GM18867 (cell line): ENCODE results near the gene C5orf24.
"Not testable (repeated sequence)": the region's sequence is repeated elsewhere in the genome, so short reads cannot be mapped to it uniquely, and the experiment has no call there.

ENCODE experiments used
- ATAC-seq: cut with Tn5 transposase; IDR thresholded peaks from one replicate; pipeline ENCODE4 v1.9.1; 2021; ENCODE audit warnings: mild to moderate bottlenecking, moderate library complexity; ENCODE audit not compliant: unreplicated experiment

C5orf24 gene

DNA sequence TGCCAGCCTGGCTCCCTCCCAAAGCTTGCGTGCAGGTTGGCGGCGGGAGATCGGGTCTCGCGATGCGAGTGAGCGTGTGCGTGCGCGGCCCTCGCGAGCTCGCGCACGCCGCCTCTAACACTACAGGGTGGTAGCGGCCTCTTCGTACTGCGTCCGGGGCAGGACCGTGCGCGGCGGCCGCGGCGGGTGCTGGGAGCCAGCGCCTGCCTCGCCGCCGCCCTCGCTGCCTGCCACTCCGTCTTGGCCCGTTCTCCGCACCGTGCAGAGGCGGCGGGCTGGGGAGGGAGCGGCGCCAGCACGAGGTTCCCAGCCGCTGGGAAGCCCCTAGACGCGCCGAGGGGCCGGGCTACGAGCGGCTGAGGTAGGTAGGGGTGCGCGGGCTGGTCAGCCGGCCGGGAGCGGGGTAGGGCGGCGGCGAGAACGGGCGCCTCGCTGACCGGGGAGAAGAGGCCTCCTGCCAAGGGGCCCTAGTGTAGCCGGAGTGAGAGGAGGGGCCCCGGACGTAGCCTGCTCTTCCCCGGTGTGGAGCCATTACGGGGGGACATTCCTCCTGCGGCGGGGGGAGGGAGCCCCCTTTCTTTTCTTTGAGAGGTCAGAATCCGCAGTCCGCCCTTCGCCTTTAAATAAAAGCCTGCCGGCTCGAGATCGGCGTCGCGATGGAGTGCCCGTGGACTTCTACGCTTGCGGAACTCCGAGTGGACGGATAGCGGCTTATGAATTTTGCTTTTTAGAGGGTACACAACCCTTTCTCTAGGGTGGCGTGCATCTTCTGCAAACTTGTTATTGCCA lies at the start of gene C5orf24:
Gene C5orf24, plus strand, starts transcription at position 117 of the 789 bp plus-strand sequence. CDS start 8,933 bp downstream, outside the sequence.
- peak; percentile 94 for ATAC-seq

DNA sequence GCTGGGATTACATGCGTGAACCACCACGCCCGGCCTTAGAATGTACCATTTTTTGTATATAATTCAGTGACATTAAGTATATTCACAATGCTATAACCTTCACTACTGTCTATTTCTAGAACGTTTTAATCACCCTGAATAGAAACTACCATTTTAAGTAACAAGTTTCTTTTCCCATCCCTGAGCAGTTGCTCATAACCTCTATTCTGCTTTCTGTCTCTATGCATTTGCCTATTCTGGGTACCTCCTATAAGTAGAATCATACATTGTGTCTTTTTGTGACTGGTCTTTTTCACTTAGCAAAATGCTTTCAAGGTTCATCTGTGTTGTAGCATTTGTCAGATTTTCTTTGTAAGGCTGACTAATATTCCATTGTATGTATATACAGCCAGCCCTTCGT lies 47.3 kb upstream of the C5orf24 start:
- ATAC-seq = peak; percentile 51

DNA sequence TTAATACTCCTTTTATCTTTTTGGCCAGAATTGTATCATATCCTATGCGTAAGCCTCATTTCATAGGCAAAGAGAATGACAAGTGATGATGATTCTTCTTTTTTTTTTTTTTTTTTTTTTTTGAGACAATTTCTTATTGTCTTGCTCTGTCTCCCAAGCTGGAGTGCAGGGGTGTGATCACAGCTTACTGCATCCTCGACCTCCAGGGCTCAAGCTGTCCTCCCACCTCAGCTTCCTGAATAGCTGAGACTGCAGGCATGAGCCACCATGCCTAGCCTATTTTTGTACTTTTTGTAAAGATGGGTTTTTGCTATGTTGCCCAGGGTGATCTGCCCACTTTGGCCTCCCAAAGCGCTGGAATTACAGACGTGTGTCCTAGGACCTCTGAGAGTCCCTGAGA lies 41.9 kb upstream of the C5orf24 start:
- no peak for ATAC-seq

DNA sequence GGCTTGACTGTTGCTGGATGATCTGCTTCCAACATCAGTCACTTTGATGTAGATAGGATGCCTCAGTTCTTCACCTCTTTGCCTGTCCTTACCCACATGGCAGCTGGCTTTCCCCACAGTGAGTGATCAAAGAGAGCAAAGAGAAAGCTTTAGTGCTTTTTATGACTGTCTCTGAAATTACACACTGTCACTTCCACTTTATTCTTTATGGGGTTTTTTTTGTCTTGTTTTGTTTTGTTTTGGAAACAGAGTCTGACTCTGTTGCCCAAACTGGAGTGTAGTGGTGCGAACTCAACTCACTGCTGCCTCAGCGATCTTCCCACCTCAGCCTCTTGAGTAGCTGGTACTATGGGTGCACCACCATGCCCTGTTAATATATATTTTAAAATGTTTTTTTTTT lies 32.4 kb upstream of the C5orf24 start:
- peak; percentile 40 for ATAC-seq

DNA sequence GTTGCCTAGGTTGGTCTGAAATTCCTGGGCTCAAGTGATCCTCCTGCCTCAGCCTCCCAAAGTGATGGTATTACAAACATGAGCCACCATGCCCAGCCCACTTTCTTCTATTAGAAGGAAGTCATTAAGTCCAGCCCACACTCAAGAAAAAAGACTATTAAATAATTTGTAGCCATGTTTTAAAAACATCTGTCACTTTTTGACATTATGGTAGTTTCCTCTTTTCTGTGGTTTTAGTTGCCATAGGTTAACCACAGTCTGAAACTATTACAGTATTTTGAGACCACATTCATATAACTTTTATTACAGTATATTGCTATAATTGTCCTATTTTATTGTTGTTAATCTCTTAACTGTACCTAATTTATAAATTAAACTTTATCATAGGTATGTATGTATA lies 31.9 kb upstream of the C5orf24 start:
- ATAC-seq = no peak

DNA sequence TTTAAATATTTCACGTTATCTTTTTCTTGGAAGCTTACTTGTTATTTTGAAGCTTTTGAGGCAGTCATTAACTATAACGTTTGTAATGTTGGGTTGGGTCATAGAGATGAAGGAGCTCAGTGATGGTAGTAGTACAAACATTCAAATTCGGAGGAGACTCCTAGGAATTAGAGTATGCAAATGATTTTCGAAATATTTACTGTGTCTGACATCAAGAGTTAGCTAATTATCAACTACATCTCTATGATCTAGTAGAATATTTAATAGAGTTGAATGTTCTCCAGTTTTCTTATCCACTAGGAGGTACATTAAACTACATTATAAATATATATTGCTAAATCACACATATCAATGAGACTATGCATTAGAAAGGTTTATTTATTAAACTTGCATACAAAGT lies 28.8 kb upstream of the C5orf24 start:
- ATAC-seq = no peak

DNA sequence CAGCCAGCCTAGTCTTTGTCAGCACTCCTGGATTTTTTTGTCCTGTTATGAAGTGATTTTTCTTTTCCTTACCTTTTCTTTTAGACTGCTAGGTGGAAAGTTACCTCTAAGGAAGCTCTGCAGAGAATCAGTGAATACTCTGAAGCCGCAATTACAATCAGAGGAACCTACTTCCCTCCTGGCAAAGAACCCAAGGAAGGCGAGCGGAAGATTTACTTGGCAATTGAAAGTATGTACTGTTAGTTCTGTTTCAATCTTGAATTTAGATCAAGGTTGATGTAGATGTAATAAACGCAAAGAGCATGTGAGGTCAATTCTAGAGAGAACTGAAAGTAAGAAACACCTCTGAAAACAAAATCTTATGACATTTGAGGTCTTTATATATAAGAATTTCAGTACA lies 27.0 kb upstream of the C5orf24 start:
- ATAC-seq = no peak

DNA sequence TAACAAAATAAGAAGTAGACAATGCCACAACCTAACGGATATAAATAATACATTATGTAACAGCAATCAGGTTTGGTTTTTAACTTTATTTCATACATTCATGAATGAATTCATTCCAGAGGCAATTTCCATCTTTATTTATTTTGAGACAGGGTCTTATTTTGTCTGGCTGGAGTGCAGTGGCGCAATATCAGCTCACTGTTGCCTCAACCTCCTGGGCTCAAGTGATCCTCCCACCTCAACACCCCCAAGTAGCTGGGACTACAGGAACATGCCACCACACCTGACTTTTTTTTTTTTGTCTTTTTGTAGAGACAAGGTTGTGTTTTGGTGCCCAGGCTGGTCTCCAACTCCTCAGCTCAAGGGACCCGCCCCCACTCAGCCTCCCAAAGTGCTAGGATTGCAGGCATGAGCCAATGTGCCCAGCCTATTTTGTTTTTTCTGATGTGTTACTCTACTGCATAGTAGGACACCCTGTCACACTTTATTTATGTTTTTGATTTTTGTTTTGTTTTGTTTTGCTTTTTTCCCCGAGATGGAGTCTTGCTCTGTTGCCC lies 26.3 kb upstream of the C5orf24 start:
- ATAC-seq = no peak

DNA sequence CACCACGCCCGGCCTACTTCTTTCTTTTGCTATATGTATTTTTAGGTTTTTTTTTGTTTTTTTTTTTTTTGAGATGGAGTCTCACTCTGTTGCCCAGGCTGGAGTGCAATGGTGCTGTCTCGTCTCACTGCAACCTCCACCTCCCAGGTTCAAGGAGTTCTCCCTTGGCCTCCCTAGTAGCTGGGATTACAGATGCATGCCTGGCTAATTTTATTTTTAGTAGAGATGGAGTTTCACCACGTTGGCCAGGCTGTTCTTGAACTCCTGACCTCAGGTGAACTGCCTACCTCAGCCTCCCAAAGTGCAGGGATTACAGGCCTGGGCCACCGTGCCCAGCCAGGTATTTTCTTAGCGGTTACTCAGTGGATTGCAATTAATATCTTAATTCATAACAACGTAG lies 23.9 kb upstream of the C5orf24 start:
- ATAC-seq = no peak

DNA sequence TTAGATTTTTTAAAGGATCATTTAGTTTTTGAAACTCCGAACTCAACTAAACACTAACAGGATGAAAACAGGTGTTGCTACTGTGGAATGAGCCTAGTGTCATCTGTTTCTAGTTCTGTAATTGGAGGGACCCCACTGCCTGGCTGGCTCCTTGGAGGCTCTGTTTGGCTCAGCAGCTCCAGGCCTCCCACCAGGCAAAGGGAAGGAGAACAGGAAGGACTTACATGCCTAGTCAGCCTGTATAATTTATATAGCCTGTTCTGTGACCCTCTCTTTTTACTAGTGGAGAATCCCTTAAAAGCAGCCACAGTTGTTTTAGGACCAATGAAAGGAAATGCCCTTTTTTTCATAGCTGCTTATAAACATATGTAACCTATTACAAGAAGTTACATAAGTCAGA lies 21.1 kb upstream of the C5orf24 start:
- no peak for ATAC-seq

DNA sequence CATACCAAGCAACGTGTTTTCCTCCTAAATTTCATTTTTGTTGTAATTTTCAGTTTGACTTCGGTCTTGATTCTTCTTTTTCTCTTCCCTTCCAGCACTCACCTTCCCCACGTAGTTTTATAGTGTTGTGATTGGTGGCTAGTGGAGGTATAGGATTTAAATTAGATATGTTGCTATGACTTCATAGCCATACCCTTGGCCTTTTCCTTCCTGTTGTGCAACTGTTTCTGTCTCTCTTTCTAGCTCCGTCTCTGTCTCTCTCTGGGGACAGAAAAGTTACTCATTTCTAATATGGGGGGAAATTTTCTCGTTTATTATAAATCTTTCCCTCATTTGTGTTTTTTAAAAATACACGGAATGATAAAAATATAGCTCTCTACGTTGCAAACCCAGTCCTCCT lies 20.6 kb upstream of the C5orf24 start:
- ATAC-seq = no peak

DNA sequence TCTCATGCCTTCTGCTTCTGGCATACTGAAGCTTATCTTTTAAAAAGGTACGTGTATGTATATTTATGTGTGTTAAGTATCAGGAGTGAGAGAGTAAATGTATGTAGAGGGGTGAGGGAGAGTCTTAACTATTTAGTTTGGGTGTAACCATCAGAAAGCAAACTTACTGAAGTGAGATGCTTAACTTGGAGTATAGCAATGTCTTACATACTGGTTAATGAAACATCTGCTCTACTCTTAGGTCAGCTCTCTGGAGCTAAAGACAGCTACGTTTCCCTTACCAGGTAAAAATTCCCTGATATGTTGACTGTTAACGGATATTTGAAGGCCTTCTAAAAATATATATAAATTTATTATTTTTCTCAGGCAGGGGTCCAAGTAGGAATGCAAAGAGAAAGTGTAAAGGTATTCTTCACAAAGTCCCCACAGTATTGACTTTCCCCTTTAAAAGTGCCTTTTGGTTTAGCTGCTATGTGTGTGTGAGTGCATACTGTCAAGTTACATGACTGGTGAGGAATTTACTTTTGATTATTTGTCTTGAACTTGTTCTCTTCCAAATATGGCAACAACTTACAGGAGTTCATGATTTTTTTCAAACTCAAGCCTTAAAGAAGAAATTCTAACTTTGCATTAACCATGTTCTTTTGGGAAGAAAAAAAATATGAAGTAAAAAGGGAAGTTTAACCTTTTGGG lies 12.3 kb upstream of the C5orf24 start:
- no peak for ATAC-seq

DNA sequence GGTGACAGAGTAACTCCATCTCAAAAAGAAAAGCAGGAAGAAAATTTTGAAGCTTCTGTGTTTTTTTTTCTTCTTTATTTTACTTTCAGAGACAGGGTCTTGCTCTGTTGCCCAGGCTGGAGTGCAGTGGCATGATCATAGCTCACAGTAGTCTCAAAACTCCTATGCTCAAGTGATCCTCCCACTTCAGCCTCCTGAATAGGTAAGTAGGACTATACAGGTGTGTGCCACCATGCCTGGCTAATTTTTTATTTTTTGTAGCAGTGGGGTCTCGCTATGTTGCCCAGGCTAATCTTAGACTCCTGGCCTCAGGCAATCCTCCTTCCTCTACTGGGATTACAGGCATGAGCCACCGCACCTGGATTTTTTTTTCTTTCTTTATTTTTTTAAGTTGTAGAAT lies 10.1 kb upstream of the C5orf24 start:
- no peak for ATAC-seq

DNA sequence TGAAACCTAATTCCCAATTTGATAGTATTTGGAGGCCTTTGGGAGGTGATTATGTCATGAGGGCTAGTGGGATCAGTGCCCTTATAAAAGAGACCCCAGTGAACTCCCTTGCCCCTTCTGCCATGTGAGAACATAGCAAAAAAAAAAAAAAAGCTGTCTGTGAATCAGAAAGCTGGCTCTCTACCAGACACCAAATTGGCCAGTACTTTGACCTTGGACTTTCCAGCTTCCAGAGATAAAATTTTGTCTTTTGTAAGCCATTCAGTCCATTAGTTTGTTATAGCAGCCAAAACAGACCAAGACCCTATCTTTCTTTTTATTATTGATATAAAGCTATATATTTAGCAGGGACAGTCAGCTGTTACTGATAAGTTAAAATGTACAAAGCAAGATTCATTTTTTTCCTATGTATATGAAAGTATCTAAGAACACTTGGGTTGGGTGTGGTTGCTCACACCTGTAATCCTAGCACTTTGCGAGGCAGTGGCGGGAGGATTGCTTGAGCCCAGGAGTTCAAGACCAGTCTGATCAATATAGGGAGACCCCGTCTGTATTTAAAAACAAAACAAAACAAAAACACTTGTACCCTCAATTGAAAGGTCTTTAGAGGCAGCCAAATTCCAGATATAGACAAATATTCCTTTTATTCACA lies 8.1 kb upstream of the C5orf24 start:
- ATAC-seq = no peak

DNA sequence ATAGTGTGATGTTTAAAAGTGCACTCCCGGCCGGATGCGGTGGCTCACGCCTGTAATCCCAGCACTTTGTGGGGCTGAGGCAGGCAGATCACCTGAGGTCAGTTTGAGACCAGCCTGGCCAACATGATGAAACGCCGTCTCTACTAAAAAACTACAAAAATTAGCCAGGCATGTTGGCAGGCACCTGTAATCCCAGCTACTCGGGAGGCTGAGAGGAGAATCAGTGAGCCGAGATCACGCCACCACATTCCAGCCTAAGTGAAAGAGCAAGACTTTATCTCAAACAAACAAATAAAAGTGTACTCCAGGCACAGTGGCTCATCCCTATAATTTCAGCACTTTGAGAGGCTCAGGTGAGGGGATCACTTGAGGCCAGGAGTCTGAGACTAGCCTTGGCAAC lies 7.4 kb upstream of the C5orf24 start:
- ATAC-seq = not testable (repeated sequence)

DNA sequence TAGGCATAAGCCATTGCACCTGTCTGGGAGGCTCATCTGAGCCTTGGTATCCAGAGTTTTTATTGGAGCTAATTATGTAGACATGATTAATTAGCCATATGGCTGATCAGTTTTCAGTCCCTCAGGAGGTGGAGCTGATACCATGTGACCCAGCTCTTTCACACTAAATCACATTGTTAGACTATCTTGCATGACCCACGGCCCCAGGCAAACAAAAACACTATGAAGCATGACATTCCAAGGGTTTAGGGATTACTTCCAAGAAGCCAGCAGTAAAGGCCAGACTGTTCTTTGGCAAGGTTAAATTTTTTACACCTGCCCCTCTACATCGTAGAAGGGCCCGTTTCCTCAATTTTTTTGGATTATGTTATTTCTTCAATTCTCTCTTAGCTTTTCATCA lies 5.0 kb upstream of the C5orf24 start:
- no peak for ATAC-seq

DNA sequence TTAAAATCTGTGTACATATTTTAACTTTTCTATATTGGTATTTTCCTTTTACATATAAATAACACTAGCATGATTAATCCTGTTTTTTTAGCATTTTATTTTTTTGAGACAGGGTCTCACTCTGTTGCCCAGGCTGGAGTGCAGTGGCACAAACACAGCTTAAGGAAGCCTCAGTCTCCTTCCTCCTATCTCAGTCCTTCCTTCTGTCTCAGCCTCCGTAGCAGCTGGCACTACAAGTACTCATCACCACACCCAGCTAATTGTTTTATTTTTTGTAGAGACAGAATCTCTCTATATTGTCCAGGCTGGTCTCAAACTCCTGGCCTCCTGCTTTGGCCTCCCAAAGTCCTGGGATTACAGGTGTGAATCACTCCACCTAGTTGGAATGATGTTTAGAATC lies 1.5 kb upstream of the C5orf24 start:
- no peak for ATAC-seq

DNA sequence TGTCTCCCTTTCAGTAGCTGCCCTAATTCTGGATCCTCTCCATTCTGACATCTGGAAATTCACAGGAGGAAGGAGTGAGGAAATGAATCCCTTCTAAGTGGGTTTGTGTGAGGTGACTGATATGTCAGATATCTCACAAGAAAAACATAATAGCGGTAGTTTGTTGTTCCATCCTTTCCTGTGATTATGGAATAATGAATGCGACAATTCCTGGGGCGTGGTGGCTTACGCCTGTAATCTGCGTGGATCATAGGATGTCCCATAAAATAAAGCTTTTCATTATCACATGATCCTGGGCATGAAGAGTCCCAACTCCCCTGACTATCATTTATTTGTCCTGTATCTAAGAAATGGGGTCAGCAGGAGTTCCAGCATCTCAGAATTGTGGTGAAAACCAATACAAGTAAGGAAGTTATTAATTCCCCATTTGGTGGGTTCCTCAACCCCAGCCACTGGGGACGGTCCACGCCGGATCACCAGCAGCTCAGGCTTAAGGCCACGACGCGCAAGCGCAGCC lies 375 bp upstream of the C5orf24 start:
- no peak for ATAC-seq

DNA sequence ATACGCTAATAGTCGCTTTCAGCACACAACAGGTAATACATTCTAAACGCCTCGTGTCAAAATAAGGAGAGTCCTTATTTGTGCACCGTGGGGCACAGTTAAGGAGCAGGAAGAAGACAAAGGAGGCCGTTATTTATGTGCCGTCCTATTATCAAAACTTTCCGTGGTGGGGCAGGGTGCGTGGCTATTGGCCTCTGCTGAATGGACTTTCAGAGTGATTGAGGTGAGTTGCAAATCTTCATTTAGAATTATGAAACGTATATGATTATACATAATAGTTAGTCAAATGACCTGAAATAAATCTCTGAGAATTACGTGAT lies 833 bp downstream of the C5orf24 start:
- ATAC-seq = peak; percentile 7

DNA sequence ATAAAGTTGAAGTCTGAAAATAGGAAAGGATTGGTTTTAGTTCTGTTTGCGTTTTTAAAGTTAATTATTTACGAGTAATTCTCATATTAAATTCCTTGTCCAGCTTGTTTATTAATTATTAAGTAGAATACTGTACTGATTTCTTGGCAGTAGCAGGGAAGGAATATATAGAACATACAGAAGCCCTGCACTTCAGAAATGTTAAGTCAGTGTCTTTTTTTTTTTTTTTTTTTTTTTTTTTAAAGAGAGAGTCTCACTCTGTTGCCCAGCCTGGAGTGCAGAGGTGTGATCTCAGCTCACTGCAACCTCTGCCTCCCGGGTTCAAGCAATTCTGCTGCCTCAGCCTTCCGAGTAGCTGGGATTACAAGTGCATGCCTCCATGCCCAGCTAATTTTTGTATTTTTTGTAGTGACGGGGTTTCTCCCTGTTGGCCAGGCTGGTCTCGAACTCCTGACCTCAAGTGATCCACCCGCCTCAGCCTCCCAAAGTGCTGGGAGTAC lies 3.7 kb downstream of the C5orf24 start:
- not testable (repeated sequence) for ATAC-seq

DNA sequence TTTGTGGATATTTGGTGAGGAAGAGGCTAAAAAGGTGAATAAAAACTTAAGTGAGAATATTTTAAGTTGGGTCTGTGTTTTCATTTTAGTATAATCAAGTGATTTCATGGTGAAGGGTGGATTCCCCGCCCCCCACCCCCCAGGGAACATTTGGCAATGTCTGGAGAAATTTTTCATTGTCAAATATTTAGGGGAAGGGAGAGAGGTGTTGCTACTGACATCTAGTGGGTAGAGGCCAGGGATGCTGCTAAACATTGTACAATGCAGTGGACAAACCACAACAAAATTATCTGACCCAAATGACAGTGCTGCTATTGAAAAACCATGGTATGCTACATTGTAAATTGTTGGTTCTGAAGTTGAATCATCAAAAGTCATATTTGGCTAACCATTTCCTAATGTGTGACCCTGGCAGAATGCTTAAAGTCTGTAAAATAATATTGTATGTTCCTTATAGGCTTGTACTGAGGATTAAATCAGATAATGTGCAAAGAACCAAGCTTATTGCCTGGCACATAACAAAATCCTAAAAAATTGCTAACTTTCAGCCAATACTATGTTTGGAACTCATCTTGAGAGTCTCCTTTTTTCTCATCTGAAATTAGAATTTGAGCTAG lies 5.6 kb downstream of the C5orf24 start:
- ATAC-seq = no peak
